GM11168 (cell line): ENCODE measurements around the gene P2RY13.

Source experiments
- in situ Hi-C: fragments of 300-500 bp; cut with MboI; formaldehyde crosslinking; loops from one replicate; pipeline ENCODE4 v1.12.0; 2022; ENCODE audit warnings: low sequenced_read_pairs; ENCODE audit not compliant: unreplicated experiment

The P2RY13 gene

DNA sequence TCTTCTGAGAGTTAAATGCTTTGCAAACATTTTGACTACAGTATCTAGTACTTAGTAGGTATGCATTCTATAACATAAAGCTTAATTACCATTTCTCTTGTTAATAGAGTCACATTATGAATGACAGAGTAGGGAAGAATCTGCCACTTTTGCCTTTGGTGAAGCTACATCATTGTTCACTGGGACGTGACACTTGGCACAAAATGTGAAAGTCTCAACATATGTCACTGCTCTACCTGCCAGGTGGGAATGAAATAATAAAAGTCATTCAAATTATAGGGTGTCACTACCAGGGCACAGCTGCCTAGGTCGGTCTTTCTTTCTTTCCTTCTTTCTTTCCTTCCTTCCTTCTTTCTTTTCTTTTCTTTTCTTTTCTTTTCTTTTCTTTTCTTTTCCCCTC lies 30.3 kb downstream of the P2RY13 start:
- in situ Hi-C loops, result no loop called here

DNA sequence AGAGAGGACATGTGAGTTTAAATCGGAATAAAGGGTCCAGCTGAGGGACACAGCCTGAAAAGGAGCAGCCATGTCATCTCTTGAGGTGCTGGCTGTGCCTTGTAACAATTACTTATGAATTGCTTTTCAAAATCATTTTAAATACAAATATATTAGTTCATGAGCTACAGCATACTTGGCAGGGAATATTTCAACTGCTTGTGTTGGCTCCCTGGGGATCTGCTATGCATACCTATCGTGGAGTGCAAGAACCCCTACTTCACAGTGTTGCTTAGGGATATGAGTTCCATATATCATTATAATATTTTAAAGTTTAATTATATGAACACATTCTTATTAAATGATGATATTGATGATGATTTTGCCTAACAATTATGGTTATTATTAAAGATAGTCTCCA lies 31.9 kb downstream of the P2RY13 start:
- in situ Hi-C loops, result no loop called here

DNA sequence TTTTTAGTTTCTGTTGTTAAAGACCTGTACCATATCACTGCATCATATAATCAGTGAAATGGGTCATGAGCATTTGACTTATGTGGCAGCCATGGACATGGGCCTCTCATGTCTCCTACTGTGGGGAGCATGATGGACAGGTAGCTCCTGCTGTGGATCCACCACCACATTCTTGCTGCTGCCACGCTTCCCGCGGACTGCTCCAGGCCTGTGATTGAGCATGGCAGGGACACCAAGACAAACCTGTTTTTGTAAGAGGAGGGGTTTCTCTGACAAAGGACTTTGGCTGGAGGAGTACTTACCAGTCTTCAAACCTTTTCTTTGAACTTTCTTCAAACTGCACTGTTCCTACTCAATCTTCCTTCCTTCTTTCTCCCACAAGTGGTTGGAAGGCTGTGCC lies 33.1 kb downstream of the P2RY13 start:
- in situ Hi-C loops, result no loop called here

DNA sequence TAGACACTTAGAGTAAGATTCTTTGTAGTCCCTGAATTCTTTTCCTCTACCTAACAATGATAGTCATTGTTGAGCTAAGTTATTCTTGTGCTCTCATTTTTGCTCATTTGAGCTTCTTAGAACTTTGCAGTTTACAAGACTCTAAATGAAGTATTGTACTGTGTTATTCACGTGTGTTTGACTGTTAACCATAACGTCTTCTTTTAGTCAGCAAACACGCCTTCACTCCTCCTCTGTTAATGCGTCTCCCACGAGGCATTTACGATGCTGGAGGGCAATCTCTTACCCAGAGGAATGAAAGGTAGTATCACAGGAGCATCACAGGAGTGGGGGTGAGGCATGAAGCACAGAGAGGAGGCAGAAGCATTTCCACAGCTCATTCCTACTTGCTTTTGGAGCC lies 36.2 kb downstream of the P2RY13 start:
- in situ Hi-C loops, result no loop called here

DNA sequence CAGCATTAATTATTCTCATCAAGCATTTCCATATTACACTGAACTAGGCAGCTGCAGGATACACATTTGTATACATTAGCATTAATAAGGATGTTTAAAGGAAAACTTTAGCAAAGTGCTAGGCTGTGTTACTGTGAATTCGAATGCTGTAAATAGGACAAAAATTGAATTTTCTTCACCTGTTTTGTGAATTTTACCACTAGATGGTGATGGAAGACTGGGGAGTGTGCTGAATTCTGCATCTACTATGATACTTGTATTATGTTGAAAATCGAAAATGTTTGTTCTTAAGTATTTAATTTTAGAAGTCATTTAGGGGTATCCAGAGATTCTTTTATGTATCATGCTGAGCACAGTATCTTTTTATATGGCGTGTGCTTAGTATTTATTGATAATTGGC lies 38.7 kb downstream of the P2RY13 start:
- in situ Hi-C loops, result no loop called here

DNA sequence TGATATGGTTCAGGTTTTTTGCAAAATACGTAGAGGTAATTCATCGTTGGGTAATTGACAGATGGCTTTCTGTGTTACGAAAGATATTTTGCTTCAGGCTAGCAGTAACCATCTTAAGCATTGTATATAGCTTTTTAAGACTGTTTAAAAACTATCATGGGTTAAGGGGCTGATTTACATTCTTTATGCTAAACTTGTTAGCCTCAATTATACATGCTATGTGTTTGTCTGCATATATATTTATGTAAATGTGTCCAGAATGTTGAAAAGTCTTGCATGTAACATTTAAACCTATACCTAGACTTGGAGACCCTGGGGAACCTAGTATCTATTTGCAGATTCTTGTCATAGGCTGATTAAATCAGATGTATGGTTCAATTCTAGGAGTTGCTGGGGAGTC lies 39.9 kb downstream of the P2RY13 start:
- in situ Hi-C loops, result loop anchor here (5.0 kb wide), 1 partner anchor 62 kb away; no protein-coding TSS in a partner anchor

DNA sequence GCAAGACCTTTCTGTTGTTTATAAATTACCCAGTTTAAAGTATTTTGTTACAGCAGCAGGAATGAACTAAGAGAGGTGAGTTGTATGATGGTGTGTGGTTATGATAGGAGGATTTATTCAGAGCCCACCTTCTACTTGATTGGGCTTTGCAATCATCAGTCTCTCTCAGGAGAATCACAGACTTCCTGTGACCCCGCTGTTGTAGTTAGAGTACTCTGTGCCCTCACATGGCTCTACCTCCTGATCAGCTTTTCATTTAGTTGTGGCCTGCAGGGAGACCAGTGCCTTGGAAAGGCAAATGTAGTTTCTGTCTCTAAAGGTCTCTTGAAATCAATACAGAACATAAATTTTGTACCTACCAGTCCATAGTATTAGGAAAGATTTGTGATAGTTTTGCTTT lies 43.4 kb downstream of the P2RY13 start:
- in situ Hi-C loops, result loop anchor here (5.0 kb wide), 1 partner anchor 59 kb away; no protein-coding TSS in a partner anchor

DNA sequence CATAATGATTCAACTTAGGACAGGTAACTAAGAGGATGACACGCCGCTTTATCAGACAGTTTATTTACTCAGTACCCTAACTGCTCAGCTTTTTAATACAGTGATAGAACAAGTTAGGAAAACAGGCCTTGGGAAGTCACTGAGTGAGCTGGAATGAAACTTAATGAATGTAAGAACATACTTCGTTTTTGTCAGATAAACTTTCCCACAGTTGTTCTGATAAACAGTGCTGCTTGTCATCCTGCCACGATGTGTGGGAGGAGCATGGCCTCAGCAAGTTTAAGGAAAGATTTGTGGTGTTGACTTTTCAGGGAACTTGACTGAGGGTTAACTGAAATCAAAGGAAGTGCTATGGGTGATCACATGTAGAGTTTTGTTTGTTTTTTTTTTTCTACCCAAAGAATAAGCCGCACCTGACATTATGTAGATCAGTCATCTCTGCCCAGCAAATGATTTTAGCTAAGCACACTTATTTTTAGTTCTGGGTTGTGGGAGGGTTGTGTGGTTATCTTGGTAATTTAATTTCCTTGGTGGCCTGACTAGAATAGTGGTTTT lies 45.4 kb downstream of the P2RY13 start:
- in situ Hi-C loops, result no loop called here

DNA sequence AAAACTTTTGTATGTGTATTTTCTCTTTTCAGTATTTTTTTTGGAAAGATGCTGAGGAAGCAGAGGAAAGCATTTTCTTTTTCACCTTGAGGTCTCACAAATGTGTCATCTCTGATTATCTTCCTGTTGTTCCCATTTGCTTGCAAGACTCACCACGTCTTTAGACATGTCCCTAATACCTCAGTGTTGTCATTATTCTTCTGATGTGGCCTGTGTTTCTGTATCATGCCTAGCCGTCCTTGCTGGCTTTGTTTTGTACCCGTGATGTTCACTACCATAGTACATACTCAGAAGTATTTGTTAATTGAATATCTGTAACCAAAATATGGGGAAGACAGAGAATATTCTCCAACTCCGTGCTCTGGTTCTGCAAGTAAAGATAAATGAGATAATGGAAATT lies 46.0 kb downstream of the P2RY13 start:
- in situ Hi-C loops, result no loop called here

DNA sequence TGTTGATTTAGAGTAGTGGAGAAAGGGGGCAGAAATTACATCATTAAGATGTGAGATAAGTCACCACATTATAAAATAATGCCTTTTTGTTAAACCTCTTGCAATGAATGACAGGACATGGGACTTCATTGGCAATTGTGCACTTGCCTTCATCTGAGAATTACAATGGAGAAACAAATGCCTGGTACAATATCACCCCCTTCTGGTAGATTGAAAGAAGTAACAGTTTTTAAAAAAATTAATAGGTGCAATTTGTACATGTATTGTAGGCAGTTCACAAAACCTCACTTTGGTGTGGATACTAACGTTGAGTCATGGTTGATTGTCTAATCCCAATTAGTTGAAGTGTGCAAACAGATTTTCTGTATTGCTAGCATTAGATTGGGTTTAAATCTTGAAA lies 46.4 kb downstream of the P2RY13 start:
- in situ Hi-C loops, result no loop called here

DNA sequence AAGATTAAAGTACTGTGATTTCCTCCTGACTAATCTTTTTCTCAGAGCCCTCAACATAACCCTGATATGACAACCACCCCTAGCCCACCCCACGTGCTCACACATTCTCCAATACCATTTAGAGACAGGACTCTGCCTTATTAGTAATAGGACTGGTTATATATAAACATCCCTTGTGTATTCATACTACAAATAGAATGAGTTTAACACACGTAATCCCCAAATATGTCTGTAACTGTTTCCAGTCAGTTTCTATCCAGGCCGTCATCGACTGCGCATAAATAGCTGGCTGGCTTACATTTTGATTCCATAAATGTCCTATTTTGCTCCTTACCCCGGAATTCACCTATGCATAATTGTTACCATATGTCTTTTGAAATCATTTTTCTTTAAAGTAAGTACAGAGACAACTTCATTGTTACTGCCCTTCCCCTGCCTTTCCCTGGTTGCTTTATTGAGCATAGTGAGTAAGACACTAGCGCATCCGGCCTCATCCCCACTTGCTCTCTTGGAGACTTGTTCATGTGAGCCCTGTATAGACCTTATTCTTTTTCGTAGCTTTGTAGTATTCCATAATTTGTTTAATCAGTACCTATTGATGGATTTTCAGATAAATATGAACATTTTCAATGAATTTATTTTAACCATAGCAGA lies 47.6 kb downstream of the P2RY13 start:
- in situ Hi-C loops, result no loop called here

DNA sequence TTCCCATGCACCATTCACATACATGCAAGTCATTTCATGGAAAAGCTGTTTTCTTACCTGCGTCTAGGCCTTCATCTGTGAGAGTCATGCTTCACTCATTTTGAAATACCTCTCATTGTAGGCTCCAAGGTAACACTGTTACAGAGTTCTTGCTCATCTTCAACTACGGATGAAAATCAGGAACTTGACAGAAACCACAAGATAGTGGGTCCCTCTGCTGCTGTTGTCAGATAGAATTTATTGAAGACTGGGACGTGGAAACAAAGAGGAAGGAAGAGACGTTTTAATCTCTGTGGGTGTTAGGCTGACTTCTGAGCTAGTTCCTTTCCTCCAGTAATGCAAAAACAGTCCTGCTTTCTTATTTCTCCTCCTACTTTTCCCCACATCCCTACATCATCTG lies 51.1 kb downstream of the P2RY13 start, which contains the start of gene P2RY14:
Gene P2RY14, minus strand, starts transcription at position 313 of the 400 bp plus-strand sequence. CDS start 64,226 bp downstream, outside the sequence.
- in situ Hi-C loops, result loop anchor here (5.0 kb wide), 1 partner anchor 111 kb away; no protein-coding TSS in a partner anchor

DNA sequence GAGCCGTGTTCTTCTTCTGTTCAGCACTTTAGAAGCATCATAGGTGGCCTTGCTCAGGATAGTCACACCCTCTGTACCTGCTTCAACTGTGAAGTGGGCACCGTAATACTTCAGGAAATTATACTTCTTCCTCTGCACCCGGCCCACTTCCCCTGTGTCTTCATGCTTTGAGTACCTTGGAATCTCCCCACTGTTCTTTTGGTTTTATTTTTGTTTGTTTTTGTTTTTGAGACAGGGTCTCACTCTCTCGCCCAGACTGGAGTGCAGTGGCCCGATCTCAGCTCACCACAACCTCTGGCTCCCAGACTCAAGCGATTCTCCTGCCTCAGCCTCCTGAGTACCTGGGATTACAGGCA lies 52.7 kb downstream of the P2RY13 start:
- in situ Hi-C loops, result loop anchor here (5.0 kb wide), 1 partner anchor 109 kb away; no protein-coding TSS in a partner anchor
